Measurements from ENCODE around the gene RPLP1.

DNA sequence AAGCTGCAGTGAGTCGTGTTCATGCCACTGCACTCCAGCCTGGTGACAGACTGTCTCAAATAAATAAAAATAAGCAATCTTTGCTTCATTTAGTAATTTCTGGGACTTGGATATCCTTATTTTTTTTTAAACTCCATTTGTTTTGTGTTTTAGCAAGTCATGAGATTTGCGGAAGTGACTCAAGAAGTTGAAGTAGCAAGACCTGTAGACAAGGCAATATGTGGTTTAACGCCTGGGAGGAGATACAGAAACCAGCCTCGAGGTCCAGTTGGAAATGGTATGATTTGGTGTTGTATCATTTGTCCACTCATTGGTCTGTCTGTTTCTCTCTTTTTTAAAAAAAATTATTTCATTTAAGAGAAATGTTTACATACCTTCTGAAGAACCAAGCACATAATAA lies 16.6 kb upstream of the RPLP1 start:
- TF ChIP-seq POLR2AphosphoS5 (IDR thresholded peaks at IDR 0.05; ENCODE audit: low read depth, low read length) = no peak
- TF ChIP-seq TAF1 (IDR thresholded peaks at IDR 0.05; ENCODE audit: borderline replicate concordance, low read depth, low read length) = no peak
- TF ChIP-seq POLR2A (IDR thresholded peaks at IDR 0.05; ENCODE audit: low read depth, low read length) = no peak
